ENCODE measurements around the gene TMEM115. TPM values are rescaled to one million over a fixed set of nuclear protein-coding genes. Genes with fewer than 3 reads are reported as not detected.

The TMEM115 gene
- total and polyA plus RNA-seq, 2 experiments from 2014 or later, result 17.8 to 49.2 TPM

DNA sequence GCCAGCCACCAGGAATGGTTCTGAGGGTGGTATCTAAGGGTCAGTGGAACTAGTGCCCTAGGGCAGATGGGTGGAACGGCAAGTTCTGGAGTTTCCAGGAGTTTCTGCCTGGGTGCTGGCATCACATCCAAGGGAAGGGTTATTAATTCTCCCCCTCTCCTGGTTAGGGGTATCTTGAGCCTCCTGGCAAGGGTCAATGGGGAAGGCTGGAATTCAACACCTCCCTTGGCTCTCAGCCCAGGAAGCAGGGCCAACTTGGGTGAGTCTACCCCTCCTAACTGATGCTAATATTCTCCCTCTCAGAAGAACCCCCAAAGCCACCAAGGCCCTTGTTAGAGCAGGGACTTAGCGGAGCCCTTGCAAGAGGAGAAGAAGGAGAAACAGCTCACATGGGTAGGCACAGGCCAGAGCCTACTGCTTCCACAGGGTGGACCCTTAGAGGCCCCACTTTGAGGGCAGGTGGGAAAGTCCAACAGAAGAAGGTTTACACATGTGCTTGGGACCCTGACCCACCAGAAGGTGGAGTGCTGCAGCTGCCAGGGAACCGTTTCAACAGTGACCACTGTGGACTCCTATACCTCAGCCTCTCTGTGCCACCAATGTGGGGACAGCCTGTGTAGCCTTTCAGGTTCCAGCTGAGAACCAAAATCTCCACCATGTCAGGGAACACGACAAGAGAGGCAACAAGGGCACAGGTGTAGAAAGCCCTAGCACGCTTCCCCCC is 3.3 kb downstream of the TMEM115 start:
- H3K27ac Mint-ChIP-seq, result no peak overlapping the region
- H3K9me3 Mint-ChIP-seq, result no peaks in the 10 kb centered on the region; the same call in 2 of the 3 replicates
- no peak for DNase-seq (ENCODE audit: low spot score)
- Histone ChIP-seq H3K9me2 (ENCODE audit: insufficient read depth) (no peaks in the 10 kb centered on the region), H3K36me3 (ENCODE audit: insufficient read depth) (no peaks in the 10 kb centered on the region), H3K27ac (ENCODE audit: low read depth) (no peak overlapping the region), H3K27me3 (ENCODE audit: insufficient read depth) (no peaks in the 10 kb centered on the region), H3F3A (replicated peaks; ENCODE audit: low read depth) (no peaks in the 10 kb centered on the region), H4K20me1 (replicated peaks; ENCODE audit: insufficient read depth) (peaks cover 24% of the 10 kb centered on the region), H2AFZ (no peak overlapping the region), H3K4me2 (no peak overlapping the region), H3K4me3 (no peak overlapping the region), H3K4me1 (ENCODE audit: insufficient read depth) (peaks cover 13% of the 10 kb centered on the region; the same call in 1 of the 2 replicates), H3K79me2 (replicated peaks; ENCODE audit: insufficient read depth) (peaks cover 21% of the 10 kb centered on the region)
- TF ChIP-seq EZH2 (IDR thresholded peaks at IDR 0.05; ENCODE audit: low read depth, unreplicated experiment), result no peak
- TF ChIP-seq, protein P1, sequence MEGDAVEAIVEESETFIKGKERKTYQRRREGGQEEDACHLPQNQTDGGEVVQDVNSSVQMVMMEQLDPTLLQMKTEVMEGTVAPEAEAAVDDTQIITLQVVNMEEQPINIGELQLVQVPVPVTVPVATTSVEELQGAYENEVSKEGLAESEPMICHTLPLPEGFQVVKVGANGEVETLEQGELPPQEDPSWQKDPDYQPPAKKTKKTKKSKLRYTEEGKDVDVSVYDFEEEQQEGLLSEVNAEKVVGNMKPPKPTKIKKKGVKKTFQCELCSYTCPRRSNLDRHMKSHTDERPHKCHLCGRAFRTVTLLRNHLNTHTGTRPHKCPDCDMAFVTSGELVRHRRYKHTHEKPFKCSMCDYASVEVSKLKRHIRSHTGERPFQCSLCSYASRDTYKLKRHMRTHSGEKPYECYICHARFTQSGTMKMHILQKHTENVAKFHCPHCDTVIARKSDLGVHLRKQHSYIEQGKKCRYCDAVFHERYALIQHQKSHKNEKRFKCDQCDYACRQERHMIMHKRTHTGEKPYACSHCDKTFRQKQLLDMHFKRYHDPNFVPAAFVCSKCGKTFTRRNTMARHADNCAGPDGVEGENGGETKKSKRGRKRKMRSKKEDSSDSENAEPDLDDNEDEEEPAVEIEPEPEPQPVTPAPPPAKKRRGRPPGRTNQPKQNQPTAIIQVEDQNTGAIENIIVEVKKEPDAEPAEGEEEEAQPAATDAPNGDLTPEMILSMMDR (conservative IDR thresholded peaks at IDR 0.05; ENCODE audit: low read depth in 2 of 2), result peak; percentile 9 to 44; a peak in 2 of 4 replicates
- no peak for TF ChIP-seq ZNF114 (CRISPR knock-in tag; IDR thresholded peaks at IDR 0.05)
- TF ChIP-seq JUNB (IDR thresholded peaks at IDR 0.05; ENCODE audit: unreplicated experiment), result no peak
- no peak for TF ChIP-seq STAT1 (IDR thresholded peaks at IDR 0.05; ENCODE audit: unreplicated experiment)
- TF ChIP-seq NANOG (IDR thresholded peaks at IDR 0.05; ENCODE audit: borderline replicate concordance), result no peak
- no peak for ATAC-seq
- H3K27me3 Mint-ChIP-seq (ENCODE audit: insufficient read depth, low read depth, poor library complexity), result peaks cover 10% of the 10 kb centered on the region
- no peak overlapping the region for H3K4me3 Mint-ChIP-seq
- H3K36me3 Mint-ChIP-seq (ENCODE audit: low read depth), result peaks cover 8% of the 10 kb centered on the region
- peaks cover 29% of the 10 kb centered on the region for H3K4me1 Mint-ChIP-seq

DNA sequence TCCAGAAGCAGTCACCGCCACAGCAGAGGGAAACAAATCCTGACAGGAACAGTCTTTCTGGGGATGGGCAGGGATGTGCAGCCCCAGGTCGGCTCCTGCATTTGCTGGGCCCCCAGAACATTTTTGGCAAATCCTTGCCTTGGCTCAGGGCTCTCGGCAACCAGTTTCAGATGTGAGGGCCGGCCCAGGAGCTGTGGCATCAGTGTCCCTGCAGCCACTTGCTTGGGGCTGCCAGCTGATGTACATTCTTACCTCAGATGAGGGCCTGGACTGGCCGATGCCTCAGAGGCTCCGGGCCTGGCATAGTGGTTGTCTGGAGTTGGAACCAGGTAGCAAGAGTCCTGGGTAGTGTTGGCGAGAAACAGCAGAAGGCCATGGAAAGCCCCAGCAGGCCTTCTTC is 4.5 kb downstream of the TMEM115 start:
- ATAC-seq (no peak), DNase-seq (ENCODE audit: low spot score) (no peak)
- no peaks in the 10 kb centered on the region for H3K27me3 ChIP-seq (ENCODE audit: insufficient read depth)
- no peaks in the 10 kb centered on the region for H3K9me2 ChIP-seq (ENCODE audit: insufficient read depth)
- H3F3A ChIP-seq (replicated peaks; ENCODE audit: low read depth), result no peaks in the 10 kb centered on the region
- peaks cover 13% of the 10 kb centered on the region; the same call in 1 of the 2 replicates for H3K4me1 ChIP-seq (ENCODE audit: insufficient read depth)
- H4K20me1 ChIP-seq (replicated peaks; ENCODE audit: insufficient read depth), result peaks cover 24% of the 10 kb centered on the region
- H3K36me3 Mint-ChIP-seq (ENCODE audit: low read depth), result peaks cover 8% of the 10 kb centered on the region
- no peak overlapping the region for H3K27ac Mint-ChIP-seq
- H3K36me3 ChIP-seq (ENCODE audit: insufficient read depth), result no peaks in the 10 kb centered on the region
- H3K4me2 ChIP-seq, result no peak overlapping the region
- no peak overlapping the region for H3K4me3 Mint-ChIP-seq
- H3K9me3 Mint-ChIP-seq, result no peaks in the 10 kb centered on the region
- peaks cover 21% of the 10 kb centered on the region for H3K79me2 ChIP-seq (replicated peaks; ENCODE audit: insufficient read depth)
- H3K4me3 ChIP-seq, result no peak overlapping the region
- H3K4me1 Mint-ChIP-seq, result peaks cover 31% of the 10 kb centered on the region
- H3K27ac ChIP-seq (ENCODE audit: low read depth), result no peak overlapping the region
- no peak overlapping the region for H2AFZ ChIP-seq
- H3K27me3 Mint-ChIP-seq (ENCODE audit: insufficient read depth, low read depth, poor library complexity), result peaks cover 11% of the 10 kb centered on the region
- TF ChIP-seq JUNB (IDR thresholded peaks at IDR 0.05; ENCODE audit: unreplicated experiment) (no peak), ZNF331 (CRISPR knock-in tag; IDR thresholded peaks at IDR 0.05; ENCODE audit: low read depth) (no peak), EZH2phosphoT487 (IDR thresholded peaks at IDR 0.05; ENCODE audit: unreplicated experiment) (no peak)
- TF ChIP-seq, protein P1 (conservative IDR thresholded peaks at IDR 0.05; ENCODE audit: low read depth in 2 of 2), result no peak
- TF ChIP-seq, protein P2, sequence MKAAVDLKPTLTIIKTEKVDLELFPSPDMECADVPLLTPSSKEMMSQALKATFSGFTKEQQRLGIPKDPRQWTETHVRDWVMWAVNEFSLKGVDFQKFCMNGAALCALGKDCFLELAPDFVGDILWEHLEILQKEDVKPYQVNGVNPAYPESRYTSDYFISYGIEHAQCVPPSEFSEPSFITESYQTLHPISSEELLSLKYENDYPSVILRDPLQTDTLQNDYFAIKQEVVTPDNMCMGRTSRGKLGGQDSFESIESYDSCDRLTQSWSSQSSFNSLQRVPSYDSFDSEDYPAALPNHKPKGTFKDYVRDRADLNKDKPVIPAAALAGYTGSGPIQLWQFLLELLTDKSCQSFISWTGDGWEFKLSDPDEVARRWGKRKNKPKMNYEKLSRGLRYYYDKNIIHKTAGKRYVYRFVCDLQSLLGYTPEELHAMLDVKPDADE (IDR thresholded peaks at IDR 0.05), result no peak

Data from GM23338 (cell line).